DMS153 treated with DMSO at 0.1 percent for 48 hours (cell line): Measurements from ENCODE around the gene GDF10.

Experiments
- DNase-seq: peaks from one replicate; lab custom pipeline; 2025; ENCODE audit not compliant: unreplicated experiment; lab: John Stamatoyannopoulos, UW

GDF10 gene

GRCh38 chr10:47350671-47351640 is 51.0 kb downstream of the GDF10 start:
- no peak for DNase-seq

- no peak for DNase-seq
Measured at GRCh38 chr10:47351899-47352815, 52.2 kb downstream of the GDF10 start.

DNA sequence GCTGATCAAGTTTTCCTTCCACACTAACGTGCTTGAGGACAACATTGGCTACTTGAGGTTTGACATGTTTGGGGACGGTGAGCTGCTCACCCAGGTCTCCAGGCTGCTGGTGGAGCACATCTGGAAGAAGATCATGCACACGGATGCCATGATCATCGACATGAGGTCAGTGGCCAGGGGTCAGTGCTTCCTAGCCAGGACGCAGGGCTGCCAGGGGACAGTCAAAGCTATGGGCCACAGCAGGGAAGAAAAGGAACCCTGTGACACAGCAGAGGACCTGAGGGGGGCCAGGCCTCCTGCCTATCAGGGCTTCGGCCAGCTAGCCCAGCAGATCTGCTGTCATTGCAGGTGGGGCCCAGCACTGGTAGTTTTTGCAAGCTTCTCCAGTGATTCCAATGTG is 53.4 kb downstream of the GDF10 start:
- DNase-seq = no peak

DNA sequence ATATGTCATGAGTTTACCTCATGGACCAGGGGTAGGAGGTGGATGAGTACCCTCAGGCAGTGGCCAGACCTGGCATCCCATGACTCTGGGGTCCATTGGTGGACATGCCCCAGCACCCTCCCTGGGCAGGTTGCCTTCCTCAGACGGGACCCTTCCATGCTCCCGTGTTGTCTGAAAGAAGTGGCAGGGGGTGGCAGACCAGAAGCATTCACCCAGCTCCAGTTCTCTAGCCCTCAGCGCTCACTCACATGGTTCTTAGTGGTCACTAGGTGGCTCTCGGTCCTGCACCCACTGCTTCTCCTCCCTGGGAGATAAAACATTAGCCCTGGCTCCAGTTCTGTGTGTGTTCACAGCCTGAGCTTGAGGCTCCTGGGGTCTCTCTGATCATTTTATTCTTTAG is 54.2 kb downstream of the GDF10 start:
- no peak for DNase-seq

DNA sequence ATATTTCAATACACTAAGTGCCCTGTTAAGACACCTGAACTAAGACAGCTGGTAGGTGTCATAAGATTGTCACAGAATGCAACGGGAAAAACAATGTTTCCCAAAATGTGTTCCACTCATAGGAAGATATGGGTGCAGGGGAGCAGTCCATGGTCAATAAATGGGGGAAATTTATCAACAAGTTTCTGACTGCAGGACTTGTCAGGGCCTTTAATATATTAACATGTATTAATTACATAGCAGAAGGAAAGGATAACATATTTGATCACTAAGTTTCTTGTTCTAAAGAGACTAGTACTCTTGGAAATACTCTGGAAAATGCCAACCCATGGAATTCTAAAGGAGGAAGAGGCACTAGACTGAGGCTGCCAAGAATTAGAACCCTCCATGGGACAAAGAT is 54.9 kb downstream of the GDF10 start:
- no peak for DNase-seq

GRCh38 chr10:47356708-47357107 is 56.7 kb downstream of the GDF10 start:
- DNase-seq = no peak

DNA sequence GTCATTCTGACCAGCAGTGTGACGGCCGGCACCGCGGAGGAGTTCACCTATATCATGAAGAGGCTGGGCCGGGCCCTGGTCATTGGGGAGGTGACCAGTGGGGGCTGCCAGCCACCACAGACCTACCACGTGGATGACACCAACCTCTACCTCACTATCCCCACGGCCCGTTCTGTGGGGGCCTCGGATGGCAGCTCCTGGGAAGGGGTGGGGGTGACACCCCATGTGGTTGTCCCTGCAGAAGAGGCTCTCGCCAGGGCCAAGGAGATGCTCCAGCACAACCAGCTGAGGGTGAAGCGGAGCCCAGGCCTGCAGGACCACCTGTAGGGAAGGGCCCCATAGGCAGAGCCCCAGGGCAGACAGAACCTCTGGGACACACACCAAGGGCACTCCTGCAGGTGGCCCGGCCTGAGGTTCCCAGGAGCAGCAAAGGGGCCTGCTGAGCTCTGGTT is 57.2 kb downstream of the GDF10 start:
- DNase-seq = no peak

DNA sequence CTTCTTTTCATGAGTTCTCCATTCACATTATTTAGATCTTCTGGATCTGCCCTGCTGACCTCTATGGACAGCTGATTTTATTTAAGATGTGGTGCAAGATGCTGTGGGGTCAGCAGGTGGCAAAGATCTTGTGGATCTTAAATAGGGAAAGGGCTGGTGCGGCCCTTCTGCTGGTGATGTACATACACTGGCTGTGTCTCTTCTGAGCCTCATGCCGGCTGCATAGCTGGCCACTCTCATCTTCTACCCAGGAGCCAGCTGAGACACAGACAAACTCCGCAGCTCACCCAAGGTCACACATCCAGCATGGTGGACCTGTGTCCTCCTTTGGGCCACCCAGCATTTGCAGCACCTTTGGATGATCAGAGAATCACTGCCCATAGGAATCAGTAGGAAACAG is 57.9 kb downstream of the GDF10 start:
- no peak for DNase-seq

DNA sequence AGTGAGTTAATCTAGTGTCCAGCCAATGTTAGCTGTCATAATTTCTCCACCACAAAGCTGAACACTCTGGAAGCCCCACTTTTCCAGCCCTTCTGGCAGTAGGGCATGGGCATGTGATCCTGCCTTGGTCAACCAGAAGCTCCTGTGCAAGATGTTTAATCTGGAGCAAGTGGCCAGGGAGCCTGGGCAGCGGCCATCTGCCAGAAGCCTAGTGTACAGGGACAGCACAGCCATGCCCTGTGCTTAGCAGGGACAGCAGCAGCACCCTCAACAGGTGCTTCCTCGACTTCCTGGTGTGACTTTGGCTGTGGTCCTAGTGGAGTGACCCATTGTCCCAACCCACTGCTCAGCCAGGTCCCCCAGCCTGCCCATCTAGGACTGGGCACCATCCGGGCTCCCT is 58.5 kb downstream of the GDF10 start:
- DNase-seq = no peak

DNA sequence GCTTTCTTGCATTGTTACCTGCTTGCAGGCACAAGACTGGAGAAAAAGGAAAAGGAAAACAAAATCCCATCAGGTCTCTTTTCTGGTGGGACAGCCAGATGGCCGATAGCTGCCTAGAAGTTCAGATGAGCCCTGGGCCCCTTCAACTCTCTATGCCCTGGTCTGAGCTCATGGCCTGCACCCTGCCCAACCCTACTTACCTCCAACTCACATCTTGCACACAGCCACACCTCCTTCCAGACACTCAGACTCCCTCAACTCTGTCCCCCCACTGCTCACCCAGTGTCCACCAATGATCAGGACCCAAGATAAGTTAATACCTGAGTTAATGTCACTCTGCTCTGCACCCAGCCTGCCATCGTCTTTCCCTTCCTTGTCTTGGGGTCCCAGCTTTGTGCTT is 59.1 kb downstream of the GDF10 start:
- DNase-seq = no peak

DNA sequence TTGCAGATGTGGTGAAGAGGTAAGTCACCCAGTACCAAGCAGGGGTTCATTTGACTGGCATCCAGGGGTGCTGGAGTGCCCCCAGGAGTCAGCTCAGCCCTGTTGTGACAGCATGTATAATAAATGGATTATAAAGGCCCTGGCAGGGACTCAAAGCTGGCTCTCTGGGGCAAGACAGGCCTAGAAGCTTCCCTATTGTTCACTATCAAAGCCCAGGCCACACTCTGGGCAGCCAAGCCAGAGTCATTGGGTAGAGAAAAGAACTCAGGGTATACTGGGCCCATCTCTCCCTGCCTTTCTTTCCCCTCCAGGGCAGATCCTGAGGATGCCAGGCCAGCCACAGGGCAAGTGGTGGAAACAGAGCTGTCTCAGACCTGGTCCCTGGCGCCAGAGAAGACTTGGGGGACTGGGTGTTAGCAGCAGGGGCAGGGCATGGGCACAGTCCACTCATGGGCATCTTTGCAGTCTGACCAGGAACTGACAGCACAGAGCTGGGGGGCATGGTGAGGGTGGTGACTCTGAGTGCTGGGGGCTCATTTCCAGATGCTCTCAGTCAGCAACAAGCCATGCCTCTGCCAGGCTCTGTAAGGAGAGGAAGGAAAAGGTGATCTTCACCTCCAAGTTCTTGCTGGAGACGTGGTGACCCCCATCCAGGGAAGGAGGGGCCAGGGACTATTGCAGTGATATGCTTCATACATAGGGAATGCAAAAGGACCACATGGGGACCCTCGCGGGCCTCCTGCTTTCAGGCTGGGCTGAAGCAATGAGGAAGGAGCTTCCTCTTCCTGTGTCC is 59.8 kb downstream of the GDF10 start:
- DNase-seq = no peak

GRCh38 chr10:47360419-47361040 is 60.5 kb downstream of the GDF10 start:
- DNase-seq = no peak

GRCh38 chr10:47361293-47361692 is 61.3 kb downstream of the GDF10 start:
- no peak for DNase-seq

GRCh38 chr10:47362199-47362598 is 62.2 kb downstream of the GDF10 start:
- no peak for DNase-seq
